AG09309 (cell line): ENCODE results near the gene AMER3.

ENCODE experiments used
- DNase-seq: peaks from one replicate; pipeline ENCODE4 v3.0.0-alpha.2; 2010; ENCODE audit warnings: low read depth
- H3K4me3 ChIP-seq: 2 replicates; pipeline ENCODE4 v1.5.1; 2011; ENCODE audit warnings: mild to moderate bottlenecking, low read depth, low read length, moderate library complexity; ENCODE audit not compliant: control insufficient read depth
- CTCF ChIP-seq: IDR thresholded peaks from 2 replicates; pipeline ENCODE4 v1.5.1; 2011; ENCODE audit warnings: mild to moderate bottlenecking, low read depth, low read length, inconsistent platforms; ENCODE audit not compliant: insufficient read depth, control insufficient read depth; ENCODE audit errors: missing control alignments

The AMER3 gene

GRCh38 chr2:130786076-130786475, 30.7 kb downstream of the AMER3 start:
- DNase-seq: no peak
- TF ChIP-seq CTCF: no peak
- no peak overlapping the region for H3K4me3 ChIP-seq

GRCh38 chr2:130787841-130788240, 32.5 kb downstream of the AMER3 start:
- DNase-seq: no peak
- H3K4me3 ChIP-seq: no peak overlapping the region
- no peak for TF ChIP-seq CTCF

- no peak for TF ChIP-seq CTCF
- no peak for DNase-seq
- H3K4me3 ChIP-seq: no peak overlapping the region
Measured at GRCh38 chr2:130790312-130790711, 35.0 kb downstream of the AMER3 start.

- H3K4me3 ChIP-seq: no peak overlapping the region
- no peak for TF ChIP-seq CTCF
- DNase-seq: no peak
Measured at GRCh38 chr2:130790804-130791616, 35.7 kb downstream of the AMER3 start.

- no peak for TF ChIP-seq CTCF
- no peak for DNase-seq
- no peak overlapping the region for H3K4me3 ChIP-seq
Measured at GRCh38 chr2:130791617-130791939, 36.2 kb downstream of the AMER3 start.

GRCh38 chr2:130795431-130795830, 40.1 kb downstream of the AMER3 start:
- no peak overlapping the region for H3K4me3 ChIP-seq
- DNase-seq: no peak
- TF ChIP-seq CTCF: no peak

- DNase-seq: no peak
- no peak for TF ChIP-seq CTCF
Measured at GRCh38 chr2:130796290-130796689, 41.0 kb downstream of the AMER3 start.

More at GRCh38 chr2:130796290-130796689, 41.0 kb downstream of the AMER3 start:
- H3K4me3 ChIP-seq: no peak overlapping the region
